GM19397 (cell line): ENCODE results near the gene PSMG4.

Experiments used
- ATAC-seq: cut with Tn5 transposase; IDR thresholded peaks from one replicate; pipeline ENCODE4 v1.9.1; 2021; ENCODE audit warnings: mild to moderate bottlenecking, moderate library complexity; ENCODE audit not compliant: unreplicated experiment

The PSMG4 gene

GRCh38 chr6:3272911-3273547 lies 14.3 kb downstream of the PSMG4 start:
- no peak for ATAC-seq

- no peak for ATAC-seq
These were observed 15.2 kb downstream of the PSMG4 start for GRCh38 chr6:3273707-3274521.

- ATAC-seq = no peak
These were observed 17.7 kb downstream of the PSMG4 start for GRCh38 chr6:3276174-3277167.

DNA sequence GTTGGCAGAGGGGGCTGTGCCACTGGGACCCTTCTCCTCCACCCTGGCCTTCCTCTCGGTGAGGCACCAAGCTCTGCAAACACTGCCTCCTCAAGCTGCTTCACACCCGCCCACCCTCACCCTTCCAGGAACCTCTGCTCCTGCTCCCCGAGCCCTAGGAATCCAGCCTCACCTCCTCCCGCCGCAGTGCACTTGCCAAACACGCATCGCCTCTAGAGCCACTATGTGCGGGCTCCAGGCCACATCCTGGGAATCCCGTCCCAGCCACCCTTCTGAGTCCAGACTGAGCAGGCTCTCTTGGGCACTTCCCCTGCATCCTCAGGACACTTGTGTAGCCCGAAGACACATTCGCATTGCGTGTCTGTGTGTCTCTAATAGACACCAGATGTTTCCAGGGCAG lies 18.5 kb downstream of the PSMG4 start:
- ATAC-seq = no peak

DNA sequence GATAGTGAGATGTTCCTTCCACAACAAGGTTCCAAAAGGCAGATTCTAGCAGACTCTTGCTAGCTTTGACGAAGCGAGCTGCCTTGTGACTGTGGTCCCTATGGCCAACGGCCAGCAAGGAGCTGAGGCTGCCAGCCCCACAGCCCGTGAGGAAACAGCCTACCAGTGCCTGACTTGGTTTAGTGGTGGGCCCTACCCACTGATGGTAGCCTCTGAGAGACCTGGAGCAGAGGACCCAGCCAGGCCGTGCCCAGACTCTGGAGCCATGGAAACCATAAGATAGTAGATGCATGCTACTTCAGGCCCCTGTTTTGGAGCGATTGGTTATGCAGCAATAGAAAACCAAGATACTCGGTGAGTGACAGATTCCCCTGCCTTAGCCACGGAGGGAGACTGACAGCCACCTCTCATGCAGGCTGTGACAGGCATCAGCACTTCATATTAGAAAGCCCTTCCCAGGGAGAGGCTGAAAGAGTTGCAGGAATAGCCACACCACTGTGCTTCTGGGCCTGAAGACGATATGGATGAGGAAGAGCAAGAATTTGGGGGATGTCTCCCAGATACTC lies 19.2 kb downstream of the PSMG4 start:
- ATAC-seq = no peak

DNA sequence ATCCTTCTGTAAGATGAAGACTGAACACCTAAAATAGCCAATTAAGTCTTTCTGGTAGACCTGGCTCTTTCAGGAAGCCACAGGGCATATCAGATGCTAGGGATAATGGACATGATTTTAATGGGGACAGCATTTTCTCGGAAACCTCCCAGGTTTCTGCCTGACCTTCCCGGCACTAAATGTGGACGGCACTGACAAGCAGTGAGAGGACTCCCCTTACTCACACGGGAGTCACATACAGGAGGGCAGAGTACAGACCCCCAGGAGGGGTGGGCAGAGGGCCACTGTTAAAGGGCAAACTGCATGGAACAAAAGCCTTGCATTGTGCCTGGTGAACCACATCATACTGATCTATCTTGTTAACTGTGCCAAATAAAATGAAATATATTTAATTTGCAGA lies 19.9 kb downstream of the PSMG4 start:
- ATAC-seq = no peak

DNA sequence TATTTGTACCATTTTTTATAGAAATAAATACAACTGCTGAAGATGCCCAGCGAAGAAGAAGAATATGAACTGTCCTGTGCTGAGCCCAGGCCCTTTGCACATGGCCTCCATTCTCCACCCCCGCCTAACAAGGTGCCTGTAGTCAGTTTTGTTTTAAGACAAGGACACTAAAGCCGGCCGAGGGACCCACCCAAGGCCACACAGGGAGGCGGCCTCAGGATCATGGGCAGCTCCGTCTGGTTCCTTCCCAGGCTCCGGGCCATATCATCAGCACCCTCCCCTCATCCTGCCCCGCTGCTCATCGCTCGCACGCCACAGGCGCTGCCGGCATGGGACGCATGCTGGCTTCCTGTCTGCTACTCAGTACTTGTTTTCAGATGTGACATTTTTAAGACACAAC lies 21.3 kb downstream of the PSMG4 start:
- ATAC-seq = no peak

- no peak for ATAC-seq
These were observed 22.2 kb downstream of the PSMG4 start for GRCh38 chr6:3280866-3281465.

GRCh38 chr6:3281631-3282475 lies 23.1 kb downstream of the PSMG4 start:
- ATAC-seq = no peak

- ATAC-seq = no peak
These were observed 23.9 kb downstream of the PSMG4 start for GRCh38 chr6:3282476-3283236.

DNA sequence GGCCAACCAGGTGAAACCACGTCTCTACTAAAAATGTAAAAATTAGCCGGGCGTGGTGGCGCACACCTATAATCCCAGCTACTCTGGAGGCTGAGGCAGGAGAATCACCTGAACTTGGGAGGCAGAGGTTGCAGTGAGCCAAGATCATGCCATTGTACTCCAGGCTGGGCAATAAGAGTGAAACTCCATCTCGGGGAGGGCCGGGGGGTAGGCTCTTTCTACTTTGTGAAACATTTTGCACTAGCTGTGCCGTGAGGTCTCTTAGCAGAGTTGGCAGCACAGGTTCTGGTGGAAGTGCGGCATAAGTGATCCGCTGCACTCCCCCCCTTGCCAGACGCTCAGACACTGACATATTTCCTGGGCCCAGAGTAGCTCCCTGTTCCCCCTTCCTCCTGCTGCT lies 24.5 kb downstream of the PSMG4 start:
- ATAC-seq = no peak

DNA sequence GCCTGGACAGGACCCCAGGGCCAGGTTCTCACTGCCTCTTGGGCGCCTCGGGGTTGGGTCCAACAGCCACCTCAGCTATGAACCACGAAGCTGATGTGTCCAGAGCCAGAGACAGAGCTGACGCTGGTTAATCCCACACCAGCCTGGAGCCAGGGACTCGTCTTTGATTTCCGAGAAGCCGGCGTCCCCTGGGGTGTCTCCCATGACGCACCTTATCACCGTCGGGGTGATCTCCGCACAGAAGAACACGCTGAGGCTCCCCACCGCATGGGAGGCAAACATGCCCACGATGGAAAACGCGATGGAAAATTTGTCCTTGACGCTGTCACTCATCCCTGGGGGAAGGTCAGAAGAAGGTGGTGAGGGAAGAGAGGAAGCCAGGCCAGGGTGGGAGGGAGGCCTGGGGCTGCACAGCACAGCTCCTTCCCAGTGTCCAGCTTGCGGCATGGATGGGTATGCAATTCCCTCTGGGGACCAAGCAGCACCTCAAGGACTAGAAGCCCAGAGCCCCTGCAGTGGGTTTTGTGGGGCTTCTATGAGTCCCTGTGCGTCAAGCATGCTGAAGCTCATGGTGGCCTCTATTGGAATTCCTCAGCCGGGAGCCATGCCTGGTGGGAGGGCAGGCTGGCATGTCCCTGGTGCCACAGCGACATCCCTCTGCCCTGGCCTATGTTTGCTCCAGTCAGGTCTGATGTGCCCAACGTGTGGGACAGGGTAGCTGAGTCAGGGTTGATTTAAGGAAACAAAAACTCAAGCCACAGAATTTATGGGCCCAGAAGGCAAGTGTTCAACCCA lies 25.1 kb downstream of the PSMG4 start:
- no peak for ATAC-seq

DNA sequence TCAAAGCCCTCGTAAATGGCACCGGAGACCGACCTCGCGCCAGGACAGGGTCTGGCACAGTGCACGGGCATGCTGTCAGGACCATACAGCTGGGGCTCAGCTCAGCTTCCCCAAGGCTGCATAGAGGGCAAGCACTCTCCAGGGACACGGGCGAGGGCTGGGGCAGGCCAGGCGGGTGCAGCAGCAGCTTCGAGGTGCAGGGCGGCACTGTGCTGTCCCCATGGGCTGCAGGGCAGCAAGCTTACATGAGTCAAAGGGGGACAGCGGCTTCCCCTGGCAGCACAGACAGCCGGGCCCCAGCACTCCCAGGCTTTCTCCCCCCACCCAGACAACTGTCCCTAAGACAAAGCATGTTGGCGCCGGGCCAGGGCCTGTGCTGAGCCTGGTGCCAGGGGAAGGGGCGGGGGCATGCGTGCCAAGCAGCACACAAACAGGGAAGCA lies 25.7 kb downstream of the PSMG4 start:
- ATAC-seq = no peak

- ATAC-seq = no peak
These were observed 26.4 kb downstream of the PSMG4 start for GRCh38 chr6:3285049-3285639.

DNA sequence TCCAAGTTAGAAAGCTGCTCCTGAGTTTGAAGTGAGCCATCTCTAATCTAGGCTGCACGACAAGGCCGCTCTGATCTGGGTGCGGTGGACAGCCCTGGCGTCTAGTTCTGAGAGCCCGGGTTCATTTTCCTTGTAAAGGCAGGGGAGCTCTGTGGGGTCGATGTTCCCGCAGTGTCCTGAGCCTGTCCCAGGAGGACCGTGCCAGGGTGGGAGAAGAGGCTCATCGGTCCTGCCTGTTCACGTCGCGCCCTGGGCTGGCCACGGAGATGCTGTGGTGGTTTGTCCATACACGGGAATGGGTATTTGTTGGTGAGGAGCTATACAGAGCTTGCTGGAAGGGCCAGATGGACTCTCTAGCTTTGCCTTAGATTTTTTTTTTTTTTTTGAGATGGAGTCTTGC lies 27.0 kb downstream of the PSMG4 start:
- ATAC-seq = no peak

GRCh38 chr6:3286641-3287171 lies 28.0 kb downstream of the PSMG4 start:
- no peak for ATAC-seq

GRCh38 chr6:3287308-3287707 lies 28.6 kb downstream of the PSMG4 start:
- no peak for ATAC-seq
